Activated CD4-positive, CD25-positive, alpha-beta regulatory T cell (primary cell): ENCODE data around the gene BANP.
"Not testable (repeated sequence)": the region's sequence is repeated elsewhere in the genome, so short reads cannot be mapped to it uniquely, and the experiment has no call there.

Experiments
- DNase-seq, 4 experiments: peaks; one replicate each; lab custom pipeline; 2025; lab: John Stamatoyannopoulos, UW

The BANP gene

DNA sequence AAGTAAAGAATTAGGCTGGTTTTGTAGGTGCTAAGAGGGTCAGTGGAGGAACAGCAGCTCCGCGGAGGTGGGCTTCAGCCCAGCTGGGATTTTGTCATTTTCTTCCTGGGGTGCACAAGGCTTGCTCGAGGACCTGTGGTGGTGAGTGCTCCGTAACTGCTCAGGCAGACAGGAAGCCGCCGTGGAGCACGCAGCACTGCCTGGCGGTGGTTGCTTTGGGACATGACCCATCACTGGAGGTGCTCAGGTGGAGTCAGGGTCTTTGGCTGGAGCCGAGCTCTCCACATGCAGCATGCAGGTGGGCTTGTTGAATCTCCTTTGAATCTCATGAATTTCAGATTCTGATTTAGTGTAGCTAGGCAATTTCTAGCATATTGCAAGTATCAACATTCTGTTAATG lies 79.7 kb downstream of the BANP start:
- not testable (repeated sequence) for DNase-seq

DNA sequence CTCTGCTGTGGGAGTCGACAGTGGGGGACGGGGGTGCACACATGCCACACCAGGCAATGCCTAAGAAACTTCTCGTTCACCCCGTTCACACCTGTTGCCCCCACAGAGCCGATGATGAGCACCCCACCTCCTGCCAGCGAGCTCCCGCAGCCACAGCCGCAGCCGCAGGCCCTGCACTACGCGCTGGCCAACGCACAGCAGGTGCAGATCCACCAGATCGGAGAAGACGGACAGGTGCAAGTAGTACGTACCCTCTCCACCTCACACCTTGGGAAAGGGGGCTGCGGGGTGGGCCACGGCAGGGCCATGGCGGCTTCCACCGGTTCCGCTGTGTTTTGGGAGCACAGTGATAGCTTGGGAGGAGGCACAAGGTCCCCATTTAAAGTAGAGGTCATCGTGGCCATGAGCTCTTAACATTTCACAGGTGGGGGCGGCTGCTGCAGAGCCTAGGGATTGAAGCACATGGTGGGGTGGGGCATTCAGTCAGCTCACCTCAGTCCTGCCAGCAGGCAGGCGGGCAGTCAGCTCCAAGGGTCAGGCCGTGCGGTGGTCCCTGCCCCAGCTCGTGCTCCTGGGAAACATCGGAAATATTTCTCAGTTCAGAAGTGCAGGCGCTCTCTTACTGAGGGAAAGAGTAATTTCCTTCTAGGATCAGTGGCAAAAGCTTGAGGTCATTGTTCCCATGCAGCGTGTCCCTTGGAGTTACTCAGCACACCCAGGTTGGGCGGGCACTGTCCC lies 81.9 kb downstream of the BANP start:
- not testable (repeated sequence) for DNase-seq

DNA sequence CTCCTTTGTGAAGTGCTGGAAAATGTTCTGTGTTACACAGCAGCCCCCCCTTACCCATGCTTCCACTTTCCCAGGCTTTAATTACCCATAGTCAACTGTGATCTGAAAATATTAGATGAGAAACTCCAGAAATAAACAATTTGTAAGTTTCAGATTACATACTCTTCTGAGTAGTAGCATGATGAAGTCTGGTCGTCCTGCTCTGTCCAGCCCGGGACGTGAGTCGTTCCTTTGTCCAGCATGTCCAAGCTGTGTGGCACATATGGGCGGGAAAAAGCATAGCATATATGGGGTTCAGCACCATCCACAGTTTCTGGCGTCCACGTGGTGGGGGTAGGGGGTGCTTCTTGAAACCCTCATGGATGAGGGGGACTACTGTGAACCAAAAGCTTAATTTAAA lies 83.5 kb downstream of the BANP start:
- no peak for DNase-seq

DNA sequence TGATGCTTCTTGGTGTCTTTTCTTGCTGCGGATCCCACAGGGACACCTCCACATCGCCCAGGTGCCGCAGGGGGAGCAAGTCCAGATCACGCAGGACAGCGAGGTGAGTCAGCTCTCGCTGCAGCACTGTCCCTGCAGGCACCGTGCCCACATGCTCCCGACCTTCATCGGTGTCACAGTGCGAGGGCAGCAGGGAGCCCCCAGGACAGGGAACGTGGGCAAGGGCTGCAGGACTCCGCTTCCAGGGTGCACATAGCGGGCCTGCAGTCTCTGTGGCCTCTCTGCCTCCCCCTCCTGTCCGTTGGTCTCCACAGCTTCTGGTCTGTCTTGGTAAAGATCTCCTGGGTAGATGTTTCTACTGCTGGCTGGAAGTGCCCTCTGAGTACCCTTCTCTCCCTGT lies 84.1 kb downstream of the BANP start:
- DNase-seq = no peak

DNA sequence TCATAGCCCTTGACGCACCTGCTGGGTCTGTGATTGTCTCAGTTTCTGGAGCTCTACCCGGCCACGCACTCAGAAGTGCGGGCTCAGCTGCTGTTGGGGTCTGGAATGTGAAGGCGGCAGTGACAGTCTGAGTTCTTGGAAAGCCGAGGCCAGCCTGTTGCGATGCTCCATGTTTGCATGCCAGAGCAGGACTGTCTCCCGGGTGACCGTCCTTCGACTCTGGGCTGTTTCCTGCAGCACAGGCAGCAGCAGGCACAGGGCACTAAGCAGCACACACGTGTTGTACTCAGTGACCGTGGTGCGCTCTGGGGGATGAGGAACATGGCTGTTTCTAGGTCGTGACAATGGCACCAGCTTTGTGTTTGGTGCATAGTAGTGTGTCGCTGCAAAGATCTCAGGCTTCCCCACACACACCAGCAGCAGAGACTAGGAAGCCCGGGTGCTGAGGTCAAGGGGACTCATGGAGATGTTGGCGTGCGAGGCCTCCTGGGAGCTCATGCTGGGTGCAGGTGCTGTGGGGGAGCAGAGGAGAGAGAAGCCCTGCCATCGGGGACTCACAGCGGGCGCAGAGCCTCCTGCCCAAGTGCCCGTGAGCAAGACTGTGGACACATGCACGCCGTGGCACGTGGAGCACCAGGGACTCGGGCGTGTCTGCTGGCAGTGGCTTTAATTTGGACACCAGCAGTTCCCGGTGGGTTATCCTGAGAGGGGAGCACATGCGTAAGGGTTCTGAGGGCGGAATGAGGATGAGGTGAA lies 84.8 kb downstream of the BANP start:
- not testable (repeated sequence) for DNase-seq

DNA sequence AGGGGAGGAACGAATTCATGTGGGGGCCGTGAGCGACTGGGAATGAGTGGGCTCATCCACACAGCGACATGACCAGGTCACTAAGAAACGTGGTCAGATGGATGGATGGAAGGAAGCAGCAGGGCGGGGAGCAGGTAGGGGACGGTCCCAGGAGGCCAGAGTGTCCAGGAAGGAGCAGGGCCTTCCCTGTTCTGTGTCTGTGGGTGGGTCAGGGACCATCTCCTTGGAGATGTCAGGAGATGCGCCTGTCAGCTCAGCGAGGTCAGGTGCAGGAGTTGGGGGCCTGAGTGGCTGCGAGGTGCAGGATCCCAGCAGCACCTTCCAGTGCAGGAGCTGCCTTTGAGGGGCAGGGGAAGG lies 85.4 kb downstream of the BANP start:
- not testable (repeated sequence) for DNase-seq

DNA sequence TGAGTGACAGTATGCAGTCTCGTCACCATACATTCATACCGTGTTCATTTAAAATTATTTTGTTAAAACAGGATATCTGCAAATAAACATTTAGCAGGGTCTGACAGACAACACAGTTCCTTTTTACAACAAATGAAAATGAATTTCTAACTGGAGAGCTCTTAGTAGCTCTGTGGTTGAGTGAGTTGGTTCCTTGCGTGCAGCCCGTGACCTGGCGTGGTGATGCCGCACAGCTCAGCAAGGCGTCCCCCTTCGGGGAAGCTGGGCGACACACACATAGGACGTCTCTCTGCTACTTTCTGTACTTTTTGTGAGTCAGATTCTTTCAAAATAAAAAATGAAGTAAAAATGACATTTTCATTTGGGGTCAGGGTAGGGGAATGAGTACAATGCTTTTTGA lies 86.1 kb downstream of the BANP start:
- DNase-seq = not testable (repeated sequence)

DNA sequence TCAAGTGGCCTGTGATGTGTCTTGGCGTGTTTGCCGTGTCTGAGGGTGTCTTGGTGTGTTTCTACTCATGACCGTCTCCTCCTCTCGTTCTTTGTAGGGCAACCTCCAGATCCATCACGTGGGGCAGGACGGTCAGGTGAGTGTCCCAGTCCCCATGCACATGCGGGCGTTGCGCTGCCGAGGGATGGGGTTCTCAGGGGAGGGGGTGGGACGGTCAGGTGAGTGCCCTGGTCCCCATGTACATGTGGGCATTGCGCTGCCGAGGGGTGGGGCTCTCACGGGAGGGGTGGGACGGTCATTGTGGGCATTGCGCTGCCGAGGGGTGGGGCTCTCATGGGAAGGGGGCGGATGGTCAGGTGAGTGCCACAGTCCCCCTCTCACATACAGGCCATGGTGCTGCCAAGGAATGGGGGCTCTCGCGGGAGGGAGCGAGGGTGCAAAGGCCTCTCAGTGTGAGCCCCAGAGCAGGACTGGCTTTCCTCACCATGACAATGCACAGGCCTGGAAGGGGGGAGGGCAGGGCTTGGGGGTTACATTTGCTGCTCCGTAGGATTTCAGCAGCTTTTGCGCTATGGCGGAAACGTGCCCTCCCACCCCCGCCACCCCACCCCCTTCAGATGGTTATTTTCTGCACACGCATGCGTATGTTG lies 86.8 kb downstream of the BANP start:
- DNase-seq = not testable (repeated sequence)

DNA sequence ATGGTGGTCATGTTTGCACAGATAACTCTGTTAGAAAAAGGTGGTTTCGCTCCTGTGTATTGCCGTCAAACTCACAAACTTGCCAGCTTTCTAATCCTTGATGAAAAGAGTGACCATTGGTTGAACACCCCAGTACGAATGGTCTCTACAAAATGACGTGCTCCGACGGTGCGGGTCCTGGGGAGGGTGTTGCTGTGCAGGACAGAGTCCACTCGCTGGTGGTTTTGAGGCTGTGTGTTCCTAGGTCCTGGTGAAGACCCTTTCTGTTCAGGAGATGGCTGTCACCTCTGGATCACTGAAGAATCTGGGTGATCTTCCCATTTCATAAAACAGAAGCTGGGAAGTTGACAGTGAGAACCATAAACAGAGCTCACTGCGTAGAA lies 87.3 kb downstream of the BANP start:
- DNase-seq = not testable (repeated sequence)

DNA sequence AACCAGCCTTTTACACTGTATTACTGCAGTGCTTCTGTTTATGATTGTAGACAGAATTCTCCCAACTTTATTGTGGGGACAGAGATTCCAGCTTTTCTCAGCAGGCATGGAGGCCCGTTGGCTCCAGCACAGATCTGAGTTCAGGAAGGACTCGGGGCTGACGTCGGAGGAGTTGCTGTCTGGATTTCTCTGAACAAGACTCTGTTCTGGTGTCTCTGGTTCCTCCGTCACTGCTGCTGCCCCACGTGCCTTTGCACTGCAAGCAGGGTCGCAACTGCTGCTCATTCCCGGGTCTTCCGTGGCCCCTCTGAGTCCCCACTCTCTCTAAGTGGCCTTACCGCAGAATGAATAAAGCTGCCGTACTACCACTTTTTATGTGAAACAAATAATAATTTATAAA lies 88.4 kb downstream of the BANP start:
- DNase-seq = no peak

DNA sequence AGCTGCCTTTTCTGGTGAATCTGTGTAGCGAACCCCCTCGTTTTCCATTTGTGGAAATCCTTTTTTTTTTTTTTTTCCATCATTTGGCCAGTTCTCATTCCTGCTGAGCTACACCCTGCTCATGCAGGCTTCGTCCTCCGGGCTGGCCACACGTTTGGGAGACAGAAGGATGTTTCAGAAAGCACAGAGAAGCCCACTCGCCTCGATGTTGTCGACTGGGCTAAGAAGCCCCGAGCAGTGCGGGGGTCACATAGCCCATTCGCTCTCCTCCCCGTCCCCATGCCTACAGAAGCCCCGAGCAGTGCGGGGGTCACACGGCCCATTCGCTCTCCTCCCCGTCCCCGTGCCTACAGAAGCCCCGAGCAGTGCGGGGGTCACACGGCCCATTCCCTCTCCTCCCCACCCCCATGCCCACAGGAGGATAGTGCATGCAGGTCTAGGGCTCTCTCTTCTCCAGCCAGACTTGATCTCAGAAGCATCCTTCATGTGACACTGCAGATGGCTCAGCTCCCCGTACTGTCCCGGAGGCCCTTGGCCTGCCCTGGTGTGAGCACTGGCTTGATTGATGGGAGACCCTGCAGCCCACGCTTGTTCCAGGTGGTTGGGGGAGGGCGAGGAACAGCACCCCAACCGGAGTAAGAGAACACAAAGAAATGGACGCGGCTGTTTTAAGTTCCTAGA lies 89.1 kb downstream of the BANP start:
- DNase-seq = not testable (repeated sequence)

DNA sequence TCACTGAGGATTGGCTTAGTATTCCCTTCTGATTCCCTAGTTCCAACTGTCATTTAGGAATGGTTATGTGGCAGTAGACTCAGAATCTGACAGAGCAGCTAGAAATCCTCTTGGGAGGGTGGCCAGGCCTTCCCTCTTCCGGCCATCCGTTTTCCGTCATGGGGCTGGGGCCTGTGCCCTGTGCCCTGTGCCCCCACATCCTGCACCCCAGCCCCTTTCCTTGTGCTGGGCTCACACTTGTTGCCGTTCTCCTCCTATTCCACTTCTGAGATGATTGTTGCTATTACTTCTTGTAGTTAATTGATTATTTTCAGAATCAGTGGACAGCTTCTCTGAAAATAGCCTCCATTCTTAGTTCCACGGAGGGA lies 89.6 kb downstream of the BANP start:
- DNase-seq = not testable (repeated sequence)

DNA sequence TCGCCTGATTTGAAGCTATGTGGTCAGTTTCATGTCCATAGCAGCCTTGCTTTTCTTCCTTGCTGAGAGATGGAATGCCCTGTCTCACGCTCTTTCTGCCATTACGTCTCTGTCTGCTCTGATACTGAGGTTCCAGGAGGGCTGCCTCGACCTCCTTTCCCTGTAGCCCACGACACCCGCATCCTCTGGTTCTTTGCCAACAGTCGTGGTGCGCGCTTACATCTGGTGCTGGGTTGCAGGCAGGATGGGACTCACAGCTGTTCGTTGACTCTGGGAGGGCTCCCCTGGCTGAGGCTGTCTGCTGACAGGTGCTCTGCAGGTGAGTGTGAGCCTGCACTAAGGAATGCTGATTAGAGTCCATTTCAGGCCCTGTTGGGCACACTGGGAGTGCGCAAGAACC lies 90.3 kb downstream of the BANP start:
- DNase-seq = not testable (repeated sequence)

DNA sequence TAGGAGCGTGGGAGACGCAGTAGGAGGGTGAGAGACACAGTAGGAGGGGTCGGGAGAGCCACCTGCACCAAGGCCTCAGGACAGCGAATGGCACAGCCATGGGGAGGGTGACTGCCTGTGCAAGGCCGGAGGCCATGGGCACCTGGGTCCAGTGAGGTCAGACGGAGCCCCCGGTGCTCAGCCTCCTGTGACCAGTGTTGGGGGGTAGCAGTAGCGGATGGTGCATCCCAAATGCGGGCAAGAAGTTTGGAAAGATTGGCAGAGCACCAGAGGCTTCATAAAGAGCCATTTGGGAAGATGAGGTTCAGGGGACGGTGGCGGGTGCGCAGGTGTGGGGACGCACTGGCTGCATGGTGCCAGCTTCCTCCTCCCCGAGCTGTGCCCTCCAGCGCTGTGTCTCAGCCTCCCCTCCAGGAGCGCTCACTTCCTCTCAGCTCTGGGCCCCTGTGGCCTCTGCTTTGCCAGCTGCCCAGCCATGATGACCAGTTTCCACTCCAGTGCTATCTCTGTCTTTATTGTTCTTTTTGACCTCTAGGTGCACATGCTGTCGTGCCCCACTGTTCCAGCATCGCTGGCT lies 90.8 kb downstream of the BANP start:
- not testable (repeated sequence) for DNase-seq

DNA sequence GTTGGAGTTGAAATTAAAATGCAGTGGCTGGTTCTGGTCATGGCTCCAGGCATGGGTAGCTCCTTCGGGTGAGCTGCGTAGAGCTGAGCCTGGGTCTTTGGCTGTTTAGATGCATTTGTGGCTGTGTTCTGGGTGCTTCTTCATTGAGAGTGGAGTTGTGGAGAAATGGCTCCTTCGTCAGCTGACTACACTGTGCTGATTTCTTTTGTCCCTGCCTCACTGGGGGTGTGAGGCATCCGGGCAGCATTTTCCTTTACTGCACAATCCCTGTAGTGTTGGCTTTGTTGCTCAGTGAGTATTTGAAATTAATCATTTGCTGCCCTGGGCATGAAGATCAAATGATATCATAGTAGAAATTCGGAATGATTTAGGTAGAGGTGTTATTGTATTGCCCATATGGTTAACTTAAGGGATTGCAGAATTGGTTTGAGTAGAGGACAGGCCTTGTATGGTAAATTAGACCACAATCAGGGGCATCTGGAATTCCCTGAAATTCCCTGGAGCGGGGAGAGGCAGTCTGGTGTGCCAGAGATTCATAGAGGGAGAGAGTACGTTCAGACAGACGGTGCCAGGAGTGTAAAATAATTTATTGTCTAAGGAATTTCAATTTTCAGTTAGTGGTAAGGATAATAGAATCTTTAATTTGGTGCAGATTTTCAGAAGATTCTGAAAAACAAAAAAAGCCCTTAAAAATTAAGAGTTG lies 92.1 kb downstream of the BANP start:
- not testable (repeated sequence) for DNase-seq

DNA sequence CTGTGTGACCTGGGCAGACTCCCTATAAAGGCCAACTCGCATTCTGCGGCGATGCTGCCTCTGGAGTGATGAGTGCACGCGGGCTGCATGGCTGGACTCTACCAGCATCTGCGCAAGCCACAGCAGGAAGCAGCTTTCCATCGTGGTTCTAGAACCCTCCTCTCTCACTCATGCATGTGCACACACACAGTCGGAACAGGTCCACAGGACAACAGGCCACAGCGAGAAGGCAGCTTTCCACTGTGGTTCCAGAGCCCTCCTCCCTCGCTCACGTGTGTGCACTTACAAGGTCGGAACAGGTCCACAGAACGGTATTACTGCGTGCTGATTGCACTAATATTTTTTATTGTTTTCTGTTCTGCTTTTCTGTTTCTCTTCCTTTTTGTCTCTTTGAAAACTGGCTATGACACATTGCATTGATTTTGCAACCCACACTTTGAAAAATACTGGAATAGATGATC lies 92.9 kb downstream of the BANP start:
- DNase-seq = not testable (repeated sequence)

DNA sequence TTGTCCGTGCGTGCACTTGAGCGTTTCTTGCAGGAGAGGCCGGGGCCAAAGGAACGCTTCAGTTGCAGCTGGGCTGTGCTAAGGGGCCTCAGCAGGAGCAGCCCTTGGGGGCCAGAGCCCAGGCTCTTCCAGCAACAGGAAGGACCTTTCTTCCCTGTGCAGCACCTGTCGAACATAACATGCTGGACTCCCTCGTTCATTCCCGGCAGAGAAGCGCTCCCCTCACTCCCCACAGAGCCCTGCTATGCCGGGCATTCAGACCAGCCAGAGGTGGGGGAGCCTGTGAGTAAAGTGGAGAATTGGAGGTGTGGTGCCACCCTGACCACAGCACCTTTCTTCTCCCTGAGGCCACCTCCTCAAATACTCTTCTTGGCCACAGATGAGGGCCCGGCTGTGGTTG lies 94.1 kb downstream of the BANP start:
- not testable (repeated sequence) for DNase-seq

DNA sequence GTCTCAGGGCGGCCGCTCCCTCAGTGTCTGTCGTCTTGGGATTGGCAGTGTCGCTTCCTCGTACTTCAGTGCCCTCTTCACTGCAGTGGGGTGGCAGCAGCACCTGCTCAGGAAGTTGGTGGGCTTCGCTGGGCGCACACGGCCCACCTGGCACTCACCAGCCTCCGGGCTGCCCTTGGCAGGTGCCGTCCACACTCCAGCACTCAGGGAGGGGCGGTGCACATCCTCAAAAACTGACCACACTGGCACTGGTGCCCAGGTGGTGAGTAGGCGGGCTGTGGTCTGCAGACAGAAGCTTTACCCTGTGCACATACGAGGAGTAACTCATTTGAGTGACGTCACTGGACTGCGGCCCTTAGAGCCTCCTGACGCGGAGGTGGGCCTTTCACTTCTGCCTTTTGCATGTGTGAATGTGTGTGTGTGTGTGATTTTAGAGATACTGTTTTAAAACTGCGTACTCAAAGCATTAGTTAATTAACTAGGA lies 94.6 kb downstream of the BANP start:
- DNase-seq = no peak

DNA sequence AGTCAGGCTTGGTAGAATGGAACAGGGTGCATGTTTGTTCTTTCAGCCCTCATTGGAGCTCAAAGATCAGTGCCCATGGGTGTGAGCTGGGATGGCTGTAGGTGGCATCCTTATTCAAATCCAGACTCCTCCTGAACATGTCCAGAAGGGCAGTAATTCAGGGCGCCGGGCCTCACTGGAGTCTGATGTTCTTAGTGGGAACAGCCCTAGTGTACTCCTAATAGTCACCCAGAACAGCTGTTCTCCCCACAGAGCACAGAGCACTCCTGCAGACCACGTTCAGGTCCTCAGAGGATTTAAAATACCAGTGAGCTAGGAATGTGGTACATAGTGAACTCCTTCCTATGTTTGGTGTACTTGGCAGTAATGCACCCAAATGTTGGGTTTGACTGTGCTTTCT lies 96.2 kb downstream of the BANP start:
- DNase-seq = no peak

DNA sequence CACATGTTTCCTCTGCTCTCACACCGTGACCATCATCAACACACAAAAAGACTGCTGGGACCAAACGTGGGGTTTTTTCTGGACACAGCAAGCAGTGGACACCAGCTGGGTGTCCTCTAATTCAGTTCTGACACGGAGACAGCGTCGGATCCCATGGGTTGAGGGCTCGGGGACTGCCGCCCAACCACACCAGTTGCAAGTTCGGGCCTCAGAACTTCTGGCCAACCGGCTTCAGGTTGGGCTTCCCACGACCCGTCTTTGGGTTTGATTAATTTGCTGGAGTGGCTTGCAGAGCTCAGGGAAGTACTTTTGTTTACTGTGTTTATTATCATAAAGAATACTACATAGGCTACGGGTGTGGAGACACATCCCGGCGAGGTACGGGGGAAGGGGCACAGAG lies 97.8 kb downstream of the BANP start:
- DNase-seq = no peak
